HepG2 (cell line): ENCODE results near the gene KRTAP10-8. TPM values are rescaled to one million over a fixed set of nuclear protein-coding genes. Genes with fewer than 3 reads are reported as not detected.
A peak's percentile ranks its signal among the peaks of the same experiment; 100 is the strongest.

Experiments used
- BHLHE40 ChIP-seq: IDR thresholded peaks from 2 replicates; pipeline ENCODE4 v1.6.1; 2011; ENCODE audit warnings: low read length, improper control_type of control experiment
- DNMT3B ChIP-seq: conservative IDR thresholded peaks from 2 replicates; pipeline ENCODE4 v1.6.1; 2016; ENCODE audit warnings: missing biosample characterization, control low read depth
- DRAP1 ChIP-seq: IDR thresholded peaks from 2 replicates; pipeline ENCODE4 v1.6.1; 2016; ENCODE audit warnings: missing genetic modification reagents, missing compliant biosample characterization
- FOXC1 ChIP-seq: sonication (generic); formaldehyde crosslinking; IDR thresholded peaks from 2 replicates; pipeline ENCODE4 v1.8.0; 2022; ENCODE audit warnings: mild to moderate bottlenecking, missing genetic modification reagents, borderline replicate concordance
- KDM3A ChIP-seq: IDR thresholded peaks from 2 replicates; pipeline ENCODE4 v1.6.1; 2018; ENCODE audit warnings: low read depth, missing compliant biosample characterization
- MAX ChIP-seq: IDR thresholded peaks from 2 replicates; pipeline ENCODE4 v1.6.1; 2012; ENCODE audit warnings: inconsistent platforms
- PAX8 ChIP-seq: sonication (generic); formaldehyde crosslinking; IDR thresholded peaks from 2 replicates; pipeline ENCODE4 v1.8.0; 2022; ENCODE audit warnings: mild to moderate bottlenecking, missing genetic modification reagents, borderline replicate concordance
- PHF5A ChIP-seq: IDR thresholded peaks from one replicate; pipeline ENCODE4 v1.6.1; 2018; ENCODE audit warnings: low read depth, missing genetic modification reagents; ENCODE audit not compliant: unreplicated experiment
- TARDBP ChIP-seq: sonication (generic); formaldehyde crosslinking; IDR thresholded peaks from 2 replicates; pipeline ENCODE4 v1.8.0; 2022; ENCODE audit warnings: mild to moderate bottlenecking, missing genetic modification reagents
- THAP11 ChIP-seq: IDR thresholded peaks from 2 replicates; pipeline ENCODE4 v1.6.1; 2016; ENCODE audit warnings: missing biosample characterization, missing genetic modification reagents
- ZC3H4 ChIP-seq: sonication (generic); formaldehyde crosslinking; IDR thresholded peaks from 2 replicates; pipeline ENCODE4 v1.4.0; 2020; ENCODE audit warnings: missing genetic modification reagents, borderline replicate concordance
- ZKSCAN5 ChIP-seq: sonication (generic); formaldehyde crosslinking; IDR thresholded peaks from 2 replicates; pipeline ENCODE4 v1.5.1; 2020; ENCODE audit warnings: mild to moderate bottlenecking, missing genetic modification reagents
- ZNF292 ChIP-seq: sonication (generic); formaldehyde crosslinking; IDR thresholded peaks from 2 replicates; pipeline ENCODE4 v1.8.1; 2022; ENCODE audit warnings: mild to moderate bottlenecking, low read depth, missing genetic modification reagents, borderline replicate concordance
- ZNF3 ChIP-seq: IDR thresholded peaks from 2 replicates; pipeline ENCODE4 v1.7.0; 2017; ENCODE audit warnings: inconsistent platforms
- ZNF451 ChIP-seq: sonication (generic); formaldehyde crosslinking; IDR thresholded peaks from 2 replicates; pipeline ENCODE4 v1.5.0; 2020; ENCODE audit warnings: mild to moderate bottlenecking, missing genetic modification reagents
- ZNF616 ChIP-seq: sonication (generic); formaldehyde crosslinking; IDR thresholded peaks from 2 replicates; pipeline ENCODE4 v1.5.0; 2020; ENCODE audit warnings: low read depth, mild to moderate bottlenecking, missing genetic modification reagents
- ZNF644 ChIP-seq: IDR thresholded peaks from 2 replicates; pipeline ENCODE4 v1.6.1; 2016; ENCODE audit warnings: low read depth
- ZNF747 ChIP-seq: sonication (generic); formaldehyde crosslinking; IDR thresholded peaks from 2 replicates; pipeline ENCODE4 v1.8.1; 2023; ENCODE audit warnings: missing genetic modification reagents, mild to moderate bottlenecking, borderline replicate concordance
- ZNF766 ChIP-seq: sonication (generic); formaldehyde crosslinking; IDR thresholded peaks from 2 replicates; pipeline ENCODE4 v1.5.0; 2020; ENCODE audit warnings: missing genetic modification reagents, borderline replicate concordance
- ZNF773 ChIP-seq: sonication (generic); formaldehyde crosslinking; IDR thresholded peaks from 2 replicates; pipeline ENCODE4 v1.4.0; 2020; ENCODE audit warnings: missing genetic modification reagents, borderline replicate concordance
- ZNF775 ChIP-seq: sonication (generic); formaldehyde crosslinking; IDR thresholded peaks from 2 replicates; pipeline ENCODE4 v1.4.0; 2020; ENCODE audit warnings: missing genetic modification reagents, mild to moderate bottlenecking, moderate library complexity, borderline replicate concordance
- polyA plus RNA-seq, 8 experiments: library from polyadenylated mRNA; depleted of rRNA in 3 of 8; stranded (reverse) in 7 of 8; unstranded in 1 of 8; fragments of >200 nt; fragmentation: Illumina TruSeq in 4 of 8; extraction: Trizol in 4 of 8; gene quantifications; 2 replicates each; pipeline versions ENCODE4 v1.2.1 to v1.2.3, GENCODE V29; 2011 to 2016; ENCODE audit warnings: low read depth in 4 of 8, missing spikeins in 1 of 8, mixed read lengths in 1 of 8; ENCODE audit not compliant: insufficient read depth in 1 of 8
- total RNA-seq, 5 experiments: library from RNA; depleted of rRNA; stranded (reverse); fragments of >200 nt; fragmentation: Illumina TruSeq; extraction: Trizol; gene quantifications; 2 replicates each; pipeline ENCODE4 v1.2.3, GENCODE V29; 2016; ENCODE audit warnings: low read depth in 1 of 5
- TF ChIP-seq, protein P1 (sequence below): sonication (generic); formaldehyde crosslinking; IDR thresholded peaks from 2 replicates; pipeline ENCODE4 v1.4.0; 2020; ENCODE audit warnings: low read depth, mild to moderate bottlenecking, missing genetic modification reagents
- TF ChIP-seq, protein P2 (sequence below): sonication (generic); formaldehyde crosslinking; IDR thresholded peaks from 2 replicates; pipeline ENCODE4 v1.4.0; 2020; ENCODE audit warnings: low read depth, mild to moderate bottlenecking, missing genetic modification reagents
- TF ChIP-seq, protein P3 (sequence below): sonication (generic); formaldehyde crosslinking; IDR thresholded peaks from 2 replicates; pipeline ENCODE4 v1.5.1; 2020; ENCODE audit warnings: mild to moderate bottlenecking, missing genetic modification reagents

Gene KRTAP10-8
- total and polyA plus RNA-seq, 2 of the 13 experiments (the other 11 are each of a cell fraction or from before 2014, with no cell fraction given), result not detected

GRCh38 chr21:44593598-44594405 lies 18.1 kb upstream of the KRTAP10-8 start (continued):
- peak; percentile 59; the same call in 1 of the 2 replicates for TF ChIP-seq ZNF644
- TF ChIP-seq ZNF3 (CRISPR knock-in tag), result no peak
- TF ChIP-seq, protein P1, sequence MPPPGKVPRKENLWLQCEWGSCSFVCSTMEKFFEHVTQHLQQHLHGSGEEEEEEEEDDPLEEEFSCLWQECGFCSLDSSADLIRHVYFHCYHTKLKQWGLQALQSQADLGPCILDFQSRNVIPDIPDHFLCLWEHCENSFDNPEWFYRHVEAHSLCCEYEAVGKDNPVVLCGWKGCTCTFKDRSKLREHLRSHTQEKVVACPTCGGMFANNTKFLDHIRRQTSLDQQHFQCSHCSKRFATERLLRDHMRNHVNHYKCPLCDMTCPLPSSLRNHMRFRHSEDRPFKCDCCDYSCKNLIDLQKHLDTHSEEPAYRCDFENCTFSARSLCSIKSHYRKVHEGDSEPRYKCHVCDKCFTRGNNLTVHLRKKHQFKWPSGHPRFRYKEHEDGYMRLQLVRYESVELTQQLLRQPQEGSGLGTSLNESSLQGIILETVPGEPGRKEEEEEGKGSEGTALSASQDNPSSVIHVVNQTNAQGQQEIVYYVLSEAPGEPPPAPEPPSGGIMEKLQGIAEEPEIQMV, result peak; percentile 58; the same call in 1 of the 2 replicates
- peak; percentile 62 for TF ChIP-seq THAP11
- peak; percentile 67; the same call in 1 of the 2 replicates for TF ChIP-seq FOXC1
- TF ChIP-seq, protein P2, sequence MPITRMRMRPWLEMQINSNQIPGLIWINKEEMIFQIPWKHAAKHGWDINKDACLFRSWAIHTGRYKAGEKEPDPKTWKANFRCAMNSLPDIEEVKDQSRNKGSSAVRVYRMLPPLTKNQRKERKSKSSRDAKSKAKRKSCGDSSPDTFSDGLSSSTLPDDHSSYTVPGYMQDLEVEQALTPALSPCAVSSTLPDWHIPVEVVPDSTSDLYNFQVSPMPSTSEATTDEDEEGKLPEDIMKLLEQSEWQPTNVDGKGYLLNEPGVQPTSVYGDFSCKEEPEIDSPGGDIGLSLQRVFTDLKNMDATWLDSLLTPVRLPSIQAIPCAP, result no peak
- TF ChIP-seq ZNF451 (CRISPR knock-in tag), result peak; percentile 50; the same call in 1 of the 2 replicates
- no peak for TF ChIP-seq ZNF773 (CRISPR knock-in tag)
- no peak for TF ChIP-seq PHF5A
- TF ChIP-seq ZNF747 (CRISPR knock-in tag), result peak; percentile 89
- peak; percentile 40; the same call in 1 of the 2 replicates for TF ChIP-seq BHLHE40
- TF ChIP-seq, protein P3, sequence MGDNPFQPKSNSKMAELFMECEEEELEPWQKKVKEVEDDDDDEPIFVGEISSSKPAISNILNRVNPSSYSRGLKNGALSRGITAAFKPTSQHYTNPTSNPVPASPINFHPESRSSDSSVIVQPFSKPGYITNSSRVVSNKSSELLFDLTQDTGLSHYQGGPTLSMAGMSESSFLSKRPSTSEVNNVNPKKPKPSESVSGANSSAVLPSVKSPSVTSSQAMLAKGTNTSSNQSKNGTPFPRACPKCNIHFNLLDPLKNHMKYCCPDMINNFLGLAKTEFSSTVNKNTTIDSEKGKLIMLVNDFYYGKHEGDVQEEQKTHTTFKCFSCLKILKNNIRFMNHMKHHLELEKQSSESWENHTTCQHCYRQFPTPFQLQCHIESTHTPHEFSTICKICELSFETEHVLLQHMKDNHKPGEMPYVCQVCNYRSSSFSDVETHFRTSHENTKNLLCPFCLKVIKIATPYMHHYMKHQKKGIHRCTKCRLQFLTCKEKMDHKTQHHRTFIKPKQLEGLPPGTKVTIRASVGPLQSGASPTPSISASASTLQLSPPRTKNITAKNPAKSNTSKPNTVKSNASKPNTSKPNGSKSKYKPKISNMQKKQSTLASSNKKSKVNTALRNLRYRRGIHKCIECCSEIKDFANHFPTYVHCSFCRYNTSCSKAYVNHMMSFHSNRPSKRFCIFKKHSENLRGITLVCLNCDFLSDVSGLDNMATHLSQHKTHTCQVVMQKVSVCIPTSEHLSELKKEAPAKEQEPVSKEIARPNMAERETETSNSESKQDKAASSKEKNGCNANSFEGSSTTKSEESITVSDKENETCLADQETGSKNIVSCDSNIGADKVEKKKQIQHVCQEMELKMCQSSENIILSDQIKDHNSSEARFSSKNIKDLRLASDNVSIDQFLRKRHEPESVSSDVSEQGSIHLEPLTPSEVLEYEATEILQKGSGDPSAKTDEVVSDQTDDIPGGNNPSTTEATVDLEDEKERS (CRISPR knock-in tag), result 0 out of 2 replicates have a peak, but pooled peaks have one; percentile 51
- no peak for TF ChIP-seq ZC3H4 (CRISPR knock-in tag)
- peak; percentile 89; the same call in 1 of the 2 replicates for TF ChIP-seq ZNF292 (CRISPR knock-in tag)
- TF ChIP-seq KDM3A (CRISPR knock-in tag), result peak; percentile 24; the same call in 1 of the 2 replicates
- TF ChIP-seq DRAP1, result peak; percentile 55; the same call in 1 of the 2 replicates
- no peak for TF ChIP-seq ZNF775 (CRISPR knock-in tag)
- TF ChIP-seq DNMT3B (CRISPR knock-in tag), result no peak
- 0 out of 2 replicates have a peak, but pooled peaks have one; percentile 30 for TF ChIP-seq ZNF766 (CRISPR knock-in tag)
- peak; percentile 92 for TF ChIP-seq MAX
- TF ChIP-seq ZNF616 (CRISPR knock-in tag), result 0 out of 2 replicates have a peak, but pooled peaks have one; percentile 40
- TF ChIP-seq PAX8 (CRISPR knock-in tag), result no peak
- 0 out of 2 replicates have a peak, but pooled peaks have one; percentile 22 for TF ChIP-seq ZKSCAN5 (CRISPR knock-in tag)
- peak; percentile 74 for TF ChIP-seq TARDBP
